ENCODE data around the gene CDHR5. TPM values are rescaled to one million over a fixed set of nuclear protein-coding genes. Genes with fewer than 3 reads are reported as not detected.

CDHR5 gene
- total RNA-seq, 1 donor, result not detected

DNA sequence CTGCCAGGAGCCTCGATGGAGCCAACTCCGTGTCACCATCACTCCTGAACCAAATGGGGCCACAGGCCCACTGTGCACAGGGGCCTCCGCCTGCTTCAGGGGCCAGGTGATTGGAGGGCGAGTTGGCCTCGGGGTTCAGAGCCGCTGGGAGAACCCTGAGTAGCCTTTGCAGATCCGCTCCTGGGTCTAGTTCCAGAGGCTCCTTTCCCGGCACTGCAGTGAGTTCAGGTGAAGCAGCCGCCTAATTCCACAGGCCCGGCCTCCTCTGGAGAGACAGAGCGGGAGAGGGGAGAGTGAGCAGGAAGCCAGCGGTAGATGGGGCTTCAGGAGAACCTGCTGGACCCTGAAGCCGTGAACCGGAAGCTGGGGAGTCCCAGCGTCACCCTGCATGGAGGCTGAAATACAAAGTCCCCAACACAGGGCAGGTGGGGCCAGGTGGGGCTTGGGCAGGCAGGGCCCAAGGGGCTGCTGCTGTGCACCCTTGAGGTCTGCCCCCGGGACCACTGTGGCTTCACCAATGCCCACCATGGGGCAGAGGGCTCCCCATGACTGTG lies 34.9 kb upstream of the CDHR5 start:
- Histone ChIP-seq H3K27me3 (ENCODE audit: insufficient read depth, low read length) (no peaks in the 10 kb centered on the region), H3K27ac (ENCODE audit: low read depth, low read length) (no peak overlapping the region), H3K36me3 (ENCODE audit: insufficient read depth, low read length) (peaks cover 23% of the 10 kb centered on the region), H2AFZ (ENCODE audit: low read length) (no peak overlapping the region), H4K20me1 (ENCODE audit: insufficient read depth, low read length) (peaks cover 18% of the 10 kb centered on the region), H3K79me2 (ENCODE audit: insufficient read depth, low read length) (peaks cover 4% of the 10 kb centered on the region), H3K4me2 (ENCODE audit: insufficient read depth, low read length) (no peak overlapping the region), H3K4me3 (ENCODE audit: insufficient read depth, low read length) (no peak overlapping the region), H3K4me1 (ENCODE audit: insufficient read depth, low read length) (no peaks in the 10 kb centered on the region), H3K9me3 (ENCODE audit: low read depth, low read length) (no peaks in the 10 kb centered on the region)
- no peak for TF ChIP-seq CTCF (IDR thresholded peaks at IDR 0.05; ENCODE audit: extremely low read depth, low read depth, low read length)
- DNase-seq (ENCODE audit: insufficient read length, low spot score, missing footprints), result peak; percentile 63

DNA sequence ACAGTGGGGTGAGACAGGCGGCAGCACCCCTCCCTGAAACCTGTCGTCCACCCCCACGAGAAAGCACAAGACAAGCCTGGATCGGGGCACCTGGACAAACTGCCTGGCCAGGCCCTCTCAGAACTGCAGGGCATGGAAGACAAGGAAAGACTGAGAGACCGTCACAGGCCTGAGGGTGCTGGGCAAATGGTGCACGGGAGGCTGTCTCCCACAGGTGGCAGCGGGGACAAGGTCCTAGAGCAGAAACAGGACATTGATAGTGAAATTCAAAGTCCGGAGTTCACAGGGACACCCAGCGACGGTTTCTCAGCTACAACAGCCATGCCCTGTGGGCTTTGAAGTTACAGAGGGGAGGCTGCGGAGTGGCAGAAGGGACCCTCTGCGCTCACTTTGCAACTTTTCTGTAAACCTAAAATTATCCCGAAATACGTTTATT lies 33.0 kb upstream of the CDHR5 start:
- DNase-seq (ENCODE audit: insufficient read length, low spot score, missing footprints), result peak; percentile 62
- Histone ChIP-seq H3K36me3 (ENCODE audit: insufficient read depth, low read length) (peaks cover 13% of the 10 kb centered on the region), H3K4me3 (ENCODE audit: insufficient read depth, low read length) (no peak overlapping the region), H3K27ac (ENCODE audit: low read depth, low read length) (no peak overlapping the region), H3K9me3 (ENCODE audit: low read depth, low read length) (no peaks in the 10 kb centered on the region), H3K27me3 (ENCODE audit: insufficient read depth, low read length) (no peaks in the 10 kb centered on the region), H2AFZ (ENCODE audit: low read length) (no peak overlapping the region), H4K20me1 (ENCODE audit: insufficient read depth, low read length) (peaks cover 15% of the 10 kb centered on the region), H3K4me1 (ENCODE audit: insufficient read depth, low read length) (no peaks in the 10 kb centered on the region), H3K79me2 (ENCODE audit: insufficient read depth, low read length) (peaks cover 4% of the 10 kb centered on the region), H3K4me2 (ENCODE audit: insufficient read depth, low read length) (no peak overlapping the region)
- no peak for TF ChIP-seq CTCF (IDR thresholded peaks at IDR 0.05; ENCODE audit: extremely low read depth, low read depth, low read length)

GRCh38 chr11:656866-657265 lies 32.1 kb upstream of the CDHR5 start:
- Histone ChIP-seq H3K4me1 (ENCODE audit: insufficient read depth, low read length) (no peaks in the 10 kb centered on the region), H3K36me3 (ENCODE audit: insufficient read depth, low read length) (peaks cover 9% of the 10 kb centered on the region), H3K4me2 (ENCODE audit: insufficient read depth, low read length) (no peak overlapping the region), H2AFZ (ENCODE audit: low read length) (no peak overlapping the region), H3K27ac (ENCODE audit: low read depth, low read length) (no peak overlapping the region), H3K9me3 (ENCODE audit: low read depth, low read length) (no peaks in the 10 kb centered on the region), H3K27me3 (ENCODE audit: insufficient read depth, low read length) (no peaks in the 10 kb centered on the region), H3K79me2 (ENCODE audit: insufficient read depth, low read length) (no peaks in the 10 kb centered on the region), H4K20me1 (ENCODE audit: insufficient read depth, low read length) (peaks cover 10% of the 10 kb centered on the region), H3K4me3 (ENCODE audit: insufficient read depth, low read length) (no peak overlapping the region)
- peak; percentile 57 for DNase-seq (ENCODE audit: insufficient read length, low spot score, missing footprints)
- TF ChIP-seq CTCF (IDR thresholded peaks at IDR 0.05; ENCODE audit: extremely low read depth, low read depth, low read length), result no peak

GRCh38 chr11:656426-656825 lies 31.7 kb upstream of the CDHR5 start:
- no peak for TF ChIP-seq CTCF (IDR thresholded peaks at IDR 0.05; ENCODE audit: extremely low read depth, low read depth, low read length)
- Histone ChIP-seq H3K27me3 (ENCODE audit: insufficient read depth, low read length) (no peaks in the 10 kb centered on the region), H3K4me3 (ENCODE audit: insufficient read depth, low read length) (no peak overlapping the region), H3K4me2 (ENCODE audit: insufficient read depth, low read length) (no peak overlapping the region), H4K20me1 (ENCODE audit: insufficient read depth, low read length) (peaks cover 10% of the 10 kb centered on the region), H3K79me2 (ENCODE audit: insufficient read depth, low read length) (no peaks in the 10 kb centered on the region), H3K4me1 (ENCODE audit: insufficient read depth, low read length) (no peaks in the 10 kb centered on the region), H3K9me3 (ENCODE audit: low read depth, low read length) (no peaks in the 10 kb centered on the region), H3K27ac (ENCODE audit: low read depth, low read length) (no peak overlapping the region), H3K36me3 (ENCODE audit: insufficient read depth, low read length) (peaks cover 9% of the 10 kb centered on the region), H2AFZ (ENCODE audit: low read length) (no peak overlapping the region)
- DNase-seq (ENCODE audit: insufficient read length, low spot score, missing footprints), result peak; percentile 46

Measured in osteoblast (primary cell).